H9 (cell line): ENCODE results near the gene LEFTY2. TPM values are rescaled to one million over a fixed set of nuclear protein-coding genes. Genes with fewer than 3 reads are reported as not detected.

Experiments
- DNase-seq: peaks from one replicate; pipeline ENCODE4 v3.0.0-alpha.2; 2017
- H2AFZ ChIP-seq: one replicate; pipeline ENCODE4 v1.6.1; 2013; ENCODE audit warnings: mild to moderate bottlenecking, low read length, control low read depth, moderate library complexity
- H2AK5ac ChIP-seq: 2 replicates; pipeline ENCODE4 v1.6.1; 2013; ENCODE audit warnings: low read length, control low read depth, mixed read lengths; ENCODE audit not compliant: insufficient read length
- H2BK120ac ChIP-seq: one replicate; pipeline ENCODE4 v1.6.1; 2013; ENCODE audit warnings: low read depth, mild to moderate bottlenecking, low read length, control low read depth, inconsistent platforms; ENCODE audit not compliant: poor library complexity, severe bottlenecking
- H2BK12ac ChIP-seq: 2 replicates; pipeline ENCODE4 v1.6.1; 2013; ENCODE audit warnings: low read length, control low read depth, mixed read lengths, low read depth; ENCODE audit not compliant: insufficient read length
- H2BK15ac ChIP-seq: 2 replicates; pipeline ENCODE4 v1.6.1; 2013; ENCODE audit warnings: low read depth, low read length, control low read depth
- H2BK20ac ChIP-seq: one replicate; pipeline ENCODE4 v1.6.1; 2013; ENCODE audit warnings: low read depth, mild to moderate bottlenecking, low read length, control low read depth, inconsistent platforms; ENCODE audit not compliant: poor library complexity, severe bottlenecking
- H2BK5ac ChIP-seq: 2 replicates; pipeline ENCODE4 v1.6.1; 2013; ENCODE audit warnings: low read length, control low read depth, mixed read lengths; ENCODE audit not compliant: insufficient read length
- H3K14ac ChIP-seq: 2 replicates; pipeline ENCODE4 v1.6.1; 2013; ENCODE audit warnings: low read length, control low read depth; ENCODE audit not compliant: insufficient read depth
- H3K18ac ChIP-seq: 2 replicates; pipeline ENCODE4 v1.6.1; 2013; ENCODE audit warnings: low read depth, mild to moderate bottlenecking, mixed read lengths, low read length, control low read depth; ENCODE audit not compliant: insufficient read length
- H3K23ac ChIP-seq: 2 replicates; pipeline ENCODE4 v1.6.1; 2013; ENCODE audit warnings: low read length, control low read depth, mixed read lengths, low read depth; ENCODE audit not compliant: insufficient read length
- H3K23me2 ChIP-seq: 2 replicates; pipeline ENCODE4 v1.6.1; 2013; ENCODE audit warnings: low read depth, mild to moderate bottlenecking, mixed read lengths, low read length, control low read depth; ENCODE audit not compliant: insufficient read length, poor library complexity, severe bottlenecking
- H3K27ac ChIP-seq: 2 replicates; pipeline ENCODE4 v1.5.1; 2013; ENCODE audit warnings: low read length, control low read depth, mixed read lengths, low read depth; ENCODE audit not compliant: insufficient read length
- H3K27me3 ChIP-seq: 2 replicates; pipeline ENCODE4 v1.6.1; 2013; ENCODE audit warnings: low read length, control low read depth, inconsistent platforms; ENCODE audit not compliant: insufficient read depth
- H3K4ac ChIP-seq: 2 replicates; pipeline ENCODE4 v1.6.1; 2013; ENCODE audit warnings: low read depth, mild to moderate bottlenecking, control low read depth, inconsistent platforms, low read length, moderate library complexity
- H3K4me1 ChIP-seq: 2 replicates; pipeline ENCODE4 v1.6.1; 2013; ENCODE audit warnings: low read length, control low read depth, inconsistent platforms; ENCODE audit not compliant: insufficient read depth
- H3K4me2 ChIP-seq: 2 replicates; pipeline ENCODE4 v1.6.1; 2013; ENCODE audit warnings: low read length, control low read depth, mixed read lengths; ENCODE audit not compliant: insufficient read length, insufficient read depth
- H3K56ac ChIP-seq: 2 replicates; pipeline ENCODE4 v1.6.1; 2013; ENCODE audit warnings: low read depth, mild to moderate bottlenecking, mixed read lengths, low read length, control low read depth; ENCODE audit not compliant: insufficient read length
- H3K79me1 ChIP-seq: 2 replicates; pipeline ENCODE4 v1.6.1; 2013; ENCODE audit warnings: low read depth, mild to moderate bottlenecking, moderate library complexity, low read length, control low read depth, inconsistent platforms; ENCODE audit not compliant: insufficient read depth, poor library complexity, severe bottlenecking
- H3K79me2 ChIP-seq: 2 replicates; pipeline ENCODE4 v1.6.1; 2013; ENCODE audit warnings: low read length, control low read depth, inconsistent platforms; ENCODE audit not compliant: insufficient read depth
- H3K9ac ChIP-seq: 2 replicates; pipeline ENCODE4 v1.6.1; 2013; ENCODE audit warnings: low read length, control low read depth, mixed read lengths; ENCODE audit not compliant: insufficient read length; ENCODE audit errors: extremely low read depth
- H3K9me3 ChIP-seq: one replicate; pipeline ENCODE4 v1.6.1; 2013; ENCODE audit warnings: low read depth, low read length, inconsistent platforms; ENCODE audit not compliant: control insufficient read depth
- H3T11ph ChIP-seq: one replicate; pipeline ENCODE4 v1.6.1; 2013; ENCODE audit warnings: mild to moderate bottlenecking, low read length, control low read depth, inconsistent platforms
- H4K20me1 ChIP-seq: one replicate; pipeline ENCODE4 v1.6.1; 2013; ENCODE audit not compliant: control insufficient read depth, insufficient read length, insufficient read depth
- H4K5ac ChIP-seq: 2 replicates; pipeline ENCODE4 v1.6.1; 2013; ENCODE audit warnings: low read depth, mild to moderate bottlenecking, mixed read lengths, low read length, control low read depth; ENCODE audit not compliant: insufficient read length
- H4K8ac ChIP-seq: replicated peaks from 2 replicates; pipeline ENCODE4 v1.6.1; 2013; ENCODE audit warnings: low read length, control low read depth, mixed read lengths, low read depth; ENCODE audit not compliant: insufficient read length
- H4K91ac ChIP-seq: 2 replicates; pipeline ENCODE4 v1.6.1; 2013; ENCODE audit warnings: low read depth, mild to moderate bottlenecking, moderate library complexity, mixed read lengths, low read length, control low read depth; ENCODE audit not compliant: insufficient read length
- H3K27ac Mint-ChIP-seq, 3 experiments: 2 replicates in 2 of 3; 3 replicates in 1 of 3; pipeline ENCODE4 v1.8.0; 2020 to 2021; ENCODE audit warnings: mixed read lengths in 3 of 3, mild to moderate bottlenecking in 1 of 3, moderate library complexity in 1 of 3
- H3K27me3 Mint-ChIP-seq: 2 replicates; pipeline ENCODE4 v1.8.0; 2021; ENCODE audit warnings: low read depth, mild to moderate bottlenecking, moderate library complexity, mixed read lengths
- H3K36me3 Mint-ChIP-seq, 3 experiments: 2 replicates in 2 of 3; 3 replicates in 1 of 3; pipeline ENCODE4 v1.8.0; 2020 to 2021; ENCODE audit warnings: low read depth in 3 of 3, mixed read lengths in 3 of 3; ENCODE audit not compliant: insufficient read depth in 1 of 3
- H3K4me1 Mint-ChIP-seq, 2 experiments: 2 replicates each; pipeline ENCODE4 v1.8.0; 2020; ENCODE audit warnings: mixed read lengths in 2 of 2
- H3K4me3 Mint-ChIP-seq, 2 experiments: 2 replicates in 1 of 2; 3 replicates in 1 of 2; pipeline ENCODE4 v1.8.0; 2020 to 2021; ENCODE audit warnings: mild to moderate bottlenecking in 2 of 2, mixed read lengths in 2 of 2, moderate library complexity in 1 of 2
- H3K9me3 Mint-ChIP-seq, 2 experiments: 2 replicates in 1 of 2; 3 replicates in 1 of 2; pipeline ENCODE4 v1.8.0; 2020; ENCODE audit warnings: mild to moderate bottlenecking in 2 of 2, mixed read lengths in 2 of 2, moderate library complexity in 1 of 2
- CTCF ChIP-seq: fragments of 200-600 bp; sonication (generic); conservative IDR thresholded peaks from 3 replicates; pipeline ENCODE4 v1.8.0; 2021; ENCODE audit warnings: antibody characterized with exemption, mild to moderate bottlenecking
- WGBS: extraction: QIAGEN DNeasy Blood & Tissue Kit; methylation state at CpG from one replicate; pipeline ENCODE4 v1.1.7; 2013; ENCODE audit warnings: missing lambda C conversion rate, low lambda C conversion rate, mixed read lengths; ENCODE audit not compliant: insufficient read length; ENCODE audit errors: extremely low coverage; 5-methylcytosine and 5-hydroxymethylcytosine counted together
- total RNA-seq: library from RNA; stranded (reverse); gene quantifications from 2 replicates; pipeline ENCODE4 v1.2.1, GENCODE V29; 2021

LEFTY2 gene
- total RNA-seq, 1 experiment from 2014 or later, result 16.3 TPM

DNA sequence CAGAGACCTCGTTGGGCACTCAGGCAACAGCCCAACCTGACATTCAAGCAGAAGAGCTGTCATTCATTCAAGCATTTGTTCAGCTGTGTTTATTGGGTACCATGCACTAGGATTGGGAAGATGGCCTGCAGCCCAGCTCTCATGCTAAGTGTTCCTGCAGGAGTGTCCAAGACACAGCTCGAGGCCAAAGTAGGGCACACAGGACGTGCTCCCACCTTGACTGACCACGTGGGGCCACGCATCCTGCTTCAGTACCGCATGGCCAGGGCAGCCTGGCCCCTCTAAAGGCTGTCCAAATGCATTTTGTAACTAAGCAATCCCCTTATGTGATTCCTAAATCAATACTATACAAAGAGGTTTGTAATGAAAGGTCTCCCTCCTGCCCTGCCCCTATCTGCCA is 26.6 kb downstream of the LEFTY2 start:
- no peak for TF ChIP-seq CTCF
- Histone ChIP-seq H3K4ac (no peak overlapping the region), H4K91ac (peak overlapping the region; percentile 44), H3K9me3 (no peaks in the 10 kb centered on the region), H4K20me1 (no peaks in the 10 kb centered on the region), H3K18ac (no peak overlapping the region), H3K4me1 (no peaks in the 10 kb centered on the region; the same call in 1 of the 2 replicates), H3K23me2 (no peaks in the 10 kb centered on the region), H3K56ac (no peak overlapping the region), H3K9ac (no peak overlapping the region), H3K4me2 (no peak overlapping the region), H2AFZ (no peak overlapping the region), H2BK12ac (no peak overlapping the region), H3K27me3 (no peaks in the 10 kb centered on the region), H3K79me2 (no peaks in the 10 kb centered on the region), H4K8ac (no peak overlapping the region), H2BK5ac (no peak overlapping the region), H2BK120ac (no peak overlapping the region), H3K27ac (no peak overlapping the region), H3T11ph (no peak overlapping the region), H3K23ac (no peak overlapping the region), H4K5ac (no peak overlapping the region), H2BK15ac (no peak overlapping the region), H2AK5ac (no peak overlapping the region), H3K14ac (no peak overlapping the region), H2BK20ac (no peak overlapping the region), H3K79me1 (no peaks in the 10 kb centered on the region)
- DNase-seq, result no peak
- no CpG with 5 or more reads among the region's 6 CpGs for WGBS
- H3K27me3 Mint-ChIP-seq, result peaks cover 5% of the 10 kb centered on the region; the same call in 1 of the 2 replicates
- H3K4me1 Mint-ChIP-seq, result peaks cover 14% of the 10 kb centered on the region in 2 experiments
- peaks cover 11 to 25% (median 20%) of the 10 kb centered on the region in 3 experiments; a peak in 6 of 7 replicates for H3K36me3 Mint-ChIP-seq
- H3K9me3 Mint-ChIP-seq, result no peaks in the 10 kb centered on the region
- peak overlapping the region in 1 of 3 experiments; percentile 53; a peak in 1 of 7 replicates for H3K27ac Mint-ChIP-seq
- no peak overlapping the region for H3K4me3 Mint-ChIP-seq
